ENCODE data around the gene SPAM1.
"Not testable (repeated sequence)": the region's sequence is repeated elsewhere in the genome, so short reads cannot be mapped to it uniquely, and the experiment has no call there.

The SPAM1 gene, protein sequence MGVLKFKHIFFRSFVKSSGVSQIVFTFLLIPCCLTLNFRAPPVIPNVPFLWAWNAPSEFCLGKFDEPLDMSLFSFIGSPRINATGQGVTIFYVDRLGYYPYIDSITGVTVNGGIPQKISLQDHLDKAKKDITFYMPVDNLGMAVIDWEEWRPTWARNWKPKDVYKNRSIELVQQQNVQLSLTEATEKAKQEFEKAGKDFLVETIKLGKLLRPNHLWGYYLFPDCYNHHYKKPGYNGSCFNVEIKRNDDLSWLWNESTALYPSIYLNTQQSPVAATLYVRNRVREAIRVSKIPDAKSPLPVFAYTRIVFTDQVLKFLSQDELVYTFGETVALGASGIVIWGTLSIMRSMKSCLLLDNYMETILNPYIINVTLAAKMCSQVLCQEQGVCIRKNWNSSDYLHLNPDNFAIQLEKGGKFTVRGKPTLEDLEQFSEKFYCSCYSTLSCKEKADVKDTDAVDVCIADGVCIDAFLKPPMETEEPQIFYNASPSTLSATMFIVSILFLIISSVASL

DNA sequence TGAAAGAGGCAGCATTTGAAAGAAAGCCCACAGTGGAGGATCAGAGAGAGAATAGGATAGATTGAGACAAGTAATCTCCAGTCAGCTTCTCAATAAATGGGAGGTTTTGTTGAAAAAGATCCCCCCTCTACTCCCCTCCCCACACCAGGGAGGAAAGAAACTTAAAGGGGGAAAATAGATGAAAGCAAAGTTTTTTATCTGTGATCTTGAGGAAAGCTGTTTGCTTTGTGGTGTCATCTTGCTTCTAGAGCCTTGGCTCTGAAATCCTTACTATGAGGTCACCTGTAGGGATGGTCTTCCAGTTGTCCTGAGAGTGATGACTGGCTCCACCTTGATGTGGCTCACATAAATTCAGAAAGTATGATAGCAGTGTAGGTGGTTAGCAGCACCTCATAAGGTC is at the start of gene SPAM1:
Gene SPAM1, plus strand, starts transcription at position 301 of the 400 bp plus-strand sequence. CDS start 28,330 bp downstream, outside the sequence.
- no peak for DNase-seq (ENCODE audit: low read depth in 2 of 2)

DNA sequence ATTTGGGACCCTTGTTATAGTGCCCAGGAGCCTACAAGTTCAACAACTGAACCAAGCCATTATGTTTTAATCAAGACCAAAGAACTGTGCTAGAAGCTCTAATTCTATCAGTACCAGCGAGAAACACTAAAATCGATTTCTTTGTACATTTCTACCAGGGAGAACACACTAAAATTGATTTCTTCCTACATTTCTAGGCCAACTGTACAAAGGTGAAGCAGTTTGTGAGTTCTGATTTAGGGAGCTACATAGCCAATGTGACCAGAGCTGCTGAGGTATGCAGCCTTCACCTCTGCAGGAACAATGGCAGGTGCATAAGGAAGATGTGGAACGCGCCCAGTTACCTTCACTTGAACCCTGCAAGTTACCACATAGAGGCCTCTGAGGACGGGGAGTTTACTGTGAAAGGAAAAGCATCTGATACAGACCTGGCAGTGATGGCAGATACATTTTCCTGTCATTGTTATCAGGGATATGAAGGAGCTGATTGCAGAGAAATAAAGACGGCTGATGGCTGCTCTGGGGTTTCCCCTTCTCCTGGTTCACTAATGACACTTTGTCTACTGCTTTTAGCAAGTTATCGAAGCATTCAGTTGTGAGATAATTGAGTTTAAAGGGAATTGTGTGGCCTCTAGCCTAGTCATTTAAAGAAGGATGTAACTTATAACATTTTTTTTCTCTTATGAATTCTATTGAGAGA is 48.3 kb upstream of the SPAM1 start:
- no peak for DNase-seq (ENCODE audit: low read depth in 2 of 2)

DNA sequence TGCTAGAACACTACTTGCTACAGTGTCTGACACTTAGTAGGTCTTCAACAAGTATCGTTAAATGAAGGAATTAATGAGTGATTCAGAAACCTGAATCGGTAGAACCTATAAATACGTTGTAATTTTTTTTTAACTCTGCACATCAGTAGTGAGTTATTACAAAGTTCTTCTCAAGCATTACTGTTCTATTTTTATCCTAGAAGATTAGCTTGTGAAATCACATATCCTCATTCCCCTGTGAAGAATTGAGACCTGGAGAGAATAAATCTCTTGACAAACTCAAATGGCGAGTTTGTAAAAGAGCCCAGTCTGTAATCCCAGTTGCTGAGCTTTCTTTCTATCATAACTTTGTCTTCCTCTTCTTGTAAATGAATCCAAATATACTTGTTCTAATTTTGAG is 45.4 kb upstream of the SPAM1 start:
- DNase-seq (ENCODE audit: low read depth in 2 of 2), result no peak

DNA sequence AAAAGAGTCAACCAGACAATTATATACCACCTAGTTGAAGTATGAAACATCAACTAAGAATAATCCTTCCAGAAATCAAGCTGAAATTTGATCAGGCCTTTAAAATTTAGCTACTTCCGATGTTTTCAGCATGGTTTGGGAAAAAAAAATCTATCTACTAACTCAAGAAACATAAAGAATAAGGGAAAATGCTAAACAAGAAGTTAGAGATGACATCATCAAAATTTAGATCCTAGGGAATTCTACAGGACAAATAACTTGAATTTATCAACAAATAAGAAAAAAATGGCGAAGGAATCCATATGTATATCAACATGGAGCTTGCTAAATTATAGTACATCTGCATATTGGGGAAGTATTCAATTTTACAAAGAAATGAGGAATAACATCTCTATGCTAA is 43.7 kb upstream of the SPAM1 start:
- DNase-seq (ENCODE audit: low read depth in 2 of 2), result no peak

DNA sequence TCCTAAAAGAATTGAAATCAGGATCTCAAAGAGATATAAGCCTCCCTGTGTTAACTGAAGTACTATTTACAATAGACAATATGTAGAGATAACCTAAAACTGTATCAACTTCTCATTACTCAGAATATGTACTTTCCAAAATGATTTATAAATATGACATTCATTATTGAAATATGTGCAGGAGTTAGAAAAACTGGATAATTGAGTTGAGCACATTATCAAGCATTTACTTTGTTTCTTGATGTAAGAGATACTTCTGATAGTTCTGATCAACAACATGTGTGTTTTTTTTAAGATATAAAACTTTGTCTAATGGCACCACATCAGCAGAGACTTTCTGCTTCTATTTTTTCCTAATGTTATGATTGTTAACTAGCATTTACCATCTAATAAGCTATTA is 41.9 kb upstream of the SPAM1 start:
- DNase-seq (ENCODE audit: low read depth in 2 of 2), result no peak

DNA sequence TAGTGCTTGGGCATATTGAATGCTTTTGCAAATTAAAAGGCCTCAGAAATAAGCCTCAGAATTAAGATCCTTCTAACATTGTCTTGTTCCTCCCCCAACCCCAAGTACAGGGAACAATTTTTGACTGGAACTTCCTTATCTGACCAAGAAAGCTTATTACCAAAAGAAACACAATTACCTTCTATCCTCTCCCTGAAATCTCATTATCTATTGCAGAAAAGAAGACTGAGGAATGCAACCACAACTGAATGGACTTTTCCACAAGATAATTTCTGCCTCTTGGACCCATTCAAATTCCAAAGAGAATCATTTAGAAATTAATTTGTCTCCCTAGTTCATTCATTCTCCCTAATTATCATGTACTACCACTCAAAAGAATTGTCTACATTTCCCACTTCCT is 36.8 kb upstream of the SPAM1 start:
- no peak for DNase-seq (ENCODE audit: low read depth in 2 of 2)

DNA sequence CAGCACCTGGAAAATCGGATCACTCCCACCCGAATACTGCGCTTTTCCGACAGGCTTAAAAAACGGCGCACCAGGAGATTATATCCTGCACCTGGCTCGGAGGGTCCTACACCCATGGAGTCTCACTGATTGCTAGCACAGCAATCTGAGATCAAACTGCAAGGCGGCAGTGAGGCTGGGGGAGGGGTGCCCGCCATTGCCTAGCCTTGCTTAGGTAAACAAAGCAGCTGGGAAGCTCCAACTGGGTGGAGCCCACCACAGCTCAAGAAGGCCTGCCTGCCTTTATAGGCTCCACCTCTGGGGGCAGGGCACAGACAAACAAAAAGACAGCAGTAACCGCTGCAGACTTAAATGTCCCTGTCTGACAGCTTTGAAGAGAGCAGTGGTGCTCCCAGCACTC is 30.3 kb upstream of the SPAM1 start:
- not testable (repeated sequence) for DNase-seq (ENCODE audit: low read depth in 2 of 2)

DNA sequence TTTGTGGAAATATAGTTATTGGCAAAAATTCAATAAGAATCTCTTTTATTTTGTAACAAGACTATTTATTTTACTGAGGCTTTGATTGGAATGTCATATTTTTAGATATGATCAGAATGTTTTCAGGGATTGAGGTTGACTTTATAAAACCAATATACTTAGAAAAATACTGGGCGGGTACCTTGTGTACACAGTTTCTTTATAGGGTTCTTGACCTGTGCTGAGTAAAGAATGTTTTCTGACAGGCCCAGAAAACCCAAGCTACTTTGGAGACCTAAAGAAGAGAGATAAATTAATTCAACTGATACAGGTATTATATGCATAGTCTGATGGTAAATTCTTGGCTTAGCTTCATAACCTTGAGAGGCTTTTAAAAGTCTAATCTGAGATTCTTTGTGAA is 23.9 kb upstream of the SPAM1 start:
- DNase-seq (ENCODE audit: low read depth in 2 of 2), result no peak

DNA sequence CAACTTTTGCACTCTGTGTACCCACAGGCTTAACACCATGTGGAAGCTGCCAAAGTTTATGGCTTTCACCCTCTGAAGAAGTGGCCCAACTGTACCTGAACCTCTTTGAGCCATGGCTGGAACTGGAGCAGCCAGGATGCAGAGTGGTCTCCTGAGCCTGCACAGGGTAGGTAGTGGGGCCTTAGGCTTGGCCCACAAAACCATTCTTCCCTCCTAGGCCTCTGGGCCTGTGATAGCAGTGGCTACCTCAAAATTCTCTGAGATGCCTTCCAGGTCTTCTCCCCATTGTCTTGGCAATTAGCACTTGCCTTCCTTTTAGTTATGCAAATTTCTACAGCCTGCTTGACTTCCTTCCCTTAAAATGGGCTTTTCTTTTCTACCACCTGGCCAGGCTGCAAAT is 19.3 kb upstream of the SPAM1 start:
- no peak for DNase-seq (ENCODE audit: low read depth in 2 of 2)

DNA sequence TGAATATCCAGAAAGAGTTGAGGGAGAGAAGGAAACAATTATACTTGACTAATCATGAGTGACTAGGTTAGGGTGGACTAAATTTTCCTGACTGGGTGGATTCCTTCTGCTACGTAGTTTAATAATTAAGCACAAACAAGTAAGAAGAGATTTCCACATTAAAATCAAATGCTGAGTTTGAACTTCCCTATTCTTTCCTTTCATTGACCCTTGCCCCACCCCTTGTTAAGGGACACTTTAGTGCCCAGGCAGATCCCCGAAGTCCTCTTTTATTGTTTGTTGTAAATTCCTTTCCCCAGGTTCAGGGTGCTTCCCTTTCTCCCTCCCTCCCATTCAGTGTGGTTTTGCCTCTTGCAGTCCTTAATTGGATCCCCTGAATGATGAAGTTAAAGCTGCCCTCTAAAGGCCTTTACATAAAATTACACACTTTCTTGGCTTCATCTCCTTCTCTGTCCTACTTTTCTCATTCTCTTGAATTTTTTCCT is 8.8 kb upstream of the SPAM1 start:
- DNase-seq (ENCODE audit: low read depth in 2 of 2), result no peak

DNA sequence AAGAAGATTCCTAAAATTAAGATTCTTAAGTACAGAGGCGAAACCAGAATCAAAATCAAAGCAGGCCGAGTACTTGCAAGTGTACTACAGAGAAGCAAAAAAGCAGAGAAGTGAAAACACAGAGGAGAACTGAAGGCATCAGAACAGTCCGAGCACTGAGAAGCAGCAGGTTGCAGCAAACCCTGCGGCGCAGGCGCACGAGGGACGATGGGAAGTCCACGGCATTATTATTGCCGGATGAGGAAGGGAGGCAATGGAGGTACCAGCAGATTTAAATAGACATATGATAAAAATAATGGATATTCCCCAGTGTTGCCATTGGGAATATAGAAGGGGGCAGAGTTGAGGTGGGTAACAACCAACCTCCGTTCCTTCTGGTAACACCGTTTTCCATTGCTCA is 7.2 kb upstream of the SPAM1 start:
- DNase-seq (ENCODE audit: low read depth in 2 of 2), result no peak

DNA sequence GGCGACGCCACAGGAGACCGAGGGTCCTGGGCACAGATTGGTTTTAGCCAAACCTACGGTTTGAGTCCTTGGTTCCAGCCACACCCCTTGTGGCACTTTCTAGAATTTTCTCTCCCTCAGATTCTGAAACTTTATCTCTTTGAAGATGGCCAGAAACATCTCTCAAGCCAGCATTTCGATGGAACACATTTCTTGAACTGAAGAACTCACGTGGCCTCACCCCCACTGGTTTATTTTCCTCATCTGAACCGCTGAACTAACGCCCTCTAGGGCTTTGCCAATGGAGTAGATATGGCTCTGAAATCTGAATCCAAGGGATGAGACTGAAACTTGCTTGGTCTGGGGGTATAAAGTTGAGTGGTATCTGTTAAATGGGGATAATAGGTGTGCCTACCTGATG is 6.7 kb upstream of the SPAM1 start:
- DNase-seq (ENCODE audit: low read depth in 2 of 2), result no peak

DNA sequence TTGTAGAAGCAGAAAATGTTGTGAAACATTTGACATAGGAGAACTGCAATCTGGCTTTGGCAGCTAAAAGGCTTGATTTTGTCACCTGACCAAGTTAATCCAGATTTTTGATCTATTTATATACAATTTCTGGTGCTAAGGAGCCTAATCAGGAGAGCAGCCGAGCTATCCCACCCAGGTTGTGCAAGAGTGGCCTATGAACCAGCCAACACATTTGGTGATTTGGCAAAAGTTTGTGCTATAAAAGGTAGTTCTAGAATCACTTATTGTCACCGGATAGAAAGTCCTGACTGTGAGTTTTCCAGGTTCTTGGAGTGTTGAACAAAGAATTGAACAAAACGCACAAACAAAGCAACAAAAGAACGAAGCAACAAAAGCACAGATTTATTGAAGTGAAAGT is 1.4 kb upstream of the SPAM1 start:
- no peak for DNase-seq (ENCODE audit: low read depth in 2 of 2)

DNA sequence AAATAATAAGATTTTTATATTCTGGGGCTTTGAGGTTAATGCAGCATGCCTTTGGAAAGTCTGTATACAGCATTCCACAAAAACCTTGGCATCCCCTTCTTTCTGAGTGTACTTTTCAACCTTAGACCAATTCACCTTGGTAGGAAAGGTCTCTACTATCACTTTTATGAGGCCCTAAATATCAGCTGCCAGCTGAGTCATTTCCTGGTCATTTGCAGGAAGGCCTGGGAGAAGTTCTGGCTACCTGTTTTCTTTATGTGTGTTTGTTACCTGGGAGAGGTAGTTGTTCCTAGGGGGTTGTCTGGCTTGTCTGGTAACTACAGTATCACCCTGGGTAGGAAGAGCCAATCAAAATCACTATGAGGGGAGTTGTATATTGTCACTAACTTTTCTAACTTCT is 4.1 kb downstream of the SPAM1 start:
- no peak for DNase-seq (ENCODE audit: low read depth in 2 of 2)

DNA sequence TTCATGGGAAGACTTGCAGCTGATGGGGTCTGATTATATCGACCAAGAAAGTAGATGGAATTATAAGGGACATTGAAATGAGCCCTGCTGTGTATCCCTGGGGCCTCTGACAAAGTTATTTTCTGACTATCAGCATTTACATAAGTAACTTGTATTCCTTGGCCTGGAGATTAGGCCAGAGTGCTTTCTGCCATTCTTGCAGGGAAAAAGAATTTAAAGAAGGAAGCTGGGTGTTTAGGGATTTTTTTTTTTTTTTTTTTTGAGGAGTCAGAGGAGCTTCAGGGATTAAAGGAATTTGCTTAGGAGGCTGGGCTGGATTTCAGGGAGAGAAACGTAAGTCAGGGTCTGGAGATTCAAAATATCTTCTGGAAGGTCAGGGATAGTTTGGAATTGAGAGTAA is 4.6 kb downstream of the SPAM1 start:
- DNase-seq (ENCODE audit: low read depth in 2 of 2), result no peak

DNA sequence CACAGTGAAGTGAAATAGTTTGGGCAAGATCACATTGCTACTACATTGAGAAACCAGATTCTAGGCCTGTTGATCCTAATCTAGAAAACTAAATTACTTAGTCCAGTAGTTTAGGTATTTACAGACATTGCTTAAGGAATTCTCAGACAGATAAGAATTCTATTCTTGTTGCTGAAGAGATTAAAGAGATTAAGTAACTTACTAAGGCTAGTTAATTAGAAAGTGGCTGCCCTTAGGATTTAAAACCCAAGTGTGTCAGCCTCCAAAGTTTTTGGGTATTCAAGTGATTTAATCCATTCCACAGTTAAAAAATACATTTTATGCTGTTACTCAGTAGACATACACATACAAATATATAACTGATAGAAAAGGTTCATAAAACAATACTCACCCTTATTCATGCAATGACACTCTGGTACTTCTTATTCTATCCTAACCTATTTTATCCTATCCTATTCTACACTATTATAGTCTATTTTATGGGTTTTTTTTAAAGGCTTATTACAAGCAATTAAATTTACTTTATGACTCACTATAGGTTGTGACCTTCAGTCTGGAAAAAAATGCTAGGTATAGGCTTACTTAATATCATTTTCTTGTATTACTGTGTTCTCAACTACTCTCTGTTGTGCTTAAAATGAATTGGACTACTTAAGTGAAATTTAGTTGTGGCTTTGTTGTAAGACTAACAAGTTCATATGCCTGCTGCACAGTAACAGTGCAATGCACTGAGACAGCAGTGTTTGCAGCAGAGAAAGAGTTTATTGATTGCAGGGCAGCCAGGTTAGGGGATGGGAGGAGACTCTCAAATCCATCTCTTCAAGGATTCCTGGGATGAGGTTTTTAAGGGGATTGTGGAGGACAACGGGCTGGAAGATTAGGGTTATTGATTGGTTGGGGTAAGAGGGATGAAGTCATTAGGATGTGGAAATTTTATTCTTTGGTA is 10.7 kb downstream of the SPAM1 start:
- no peak for DNase-seq (ENCODE audit: low read depth in 2 of 2)

DNA sequence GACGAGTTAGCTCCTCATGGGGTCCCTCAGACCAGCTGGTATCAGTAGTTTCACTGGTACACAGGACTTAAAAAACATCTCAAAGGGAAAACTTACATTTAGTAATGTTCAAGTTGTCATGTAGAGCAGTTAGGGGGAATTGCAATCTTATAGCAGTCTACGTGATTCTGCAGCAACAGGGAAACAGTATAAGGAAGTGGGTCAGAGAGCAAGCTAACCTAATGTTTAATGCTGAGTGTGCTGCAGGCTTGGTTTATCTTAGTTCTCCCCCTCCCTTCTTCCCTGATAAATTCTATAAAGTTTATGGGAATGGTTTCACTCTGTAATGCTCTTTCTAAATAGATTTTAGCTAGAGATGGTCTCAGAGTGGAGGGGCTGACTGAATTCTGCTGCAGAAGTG is 11.3 kb downstream of the SPAM1 start:
- DNase-seq (ENCODE audit: low read depth in 2 of 2), result no peak

DNA sequence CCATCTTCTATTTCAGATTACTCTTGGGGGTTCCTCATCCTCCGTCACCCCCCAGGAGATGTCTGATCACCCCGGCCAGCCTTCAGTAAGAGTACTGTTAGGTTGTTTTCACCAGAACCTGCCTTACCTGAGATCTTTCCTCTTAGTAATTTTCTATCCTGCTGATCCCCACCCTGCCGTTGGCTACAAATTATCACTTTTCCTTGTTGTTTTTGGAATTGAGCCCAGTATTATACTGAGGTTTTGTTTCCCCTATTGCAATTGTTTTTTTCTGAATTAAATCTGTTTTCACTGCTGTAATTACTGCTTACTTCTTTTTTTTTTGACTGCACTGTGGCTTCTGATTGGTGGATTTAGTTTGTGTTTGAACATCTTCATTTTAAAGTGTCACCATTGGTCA is 14.7 kb downstream of the SPAM1 start:
- DNase-seq (ENCODE audit: low read depth in 2 of 2), result no peak

DNA sequence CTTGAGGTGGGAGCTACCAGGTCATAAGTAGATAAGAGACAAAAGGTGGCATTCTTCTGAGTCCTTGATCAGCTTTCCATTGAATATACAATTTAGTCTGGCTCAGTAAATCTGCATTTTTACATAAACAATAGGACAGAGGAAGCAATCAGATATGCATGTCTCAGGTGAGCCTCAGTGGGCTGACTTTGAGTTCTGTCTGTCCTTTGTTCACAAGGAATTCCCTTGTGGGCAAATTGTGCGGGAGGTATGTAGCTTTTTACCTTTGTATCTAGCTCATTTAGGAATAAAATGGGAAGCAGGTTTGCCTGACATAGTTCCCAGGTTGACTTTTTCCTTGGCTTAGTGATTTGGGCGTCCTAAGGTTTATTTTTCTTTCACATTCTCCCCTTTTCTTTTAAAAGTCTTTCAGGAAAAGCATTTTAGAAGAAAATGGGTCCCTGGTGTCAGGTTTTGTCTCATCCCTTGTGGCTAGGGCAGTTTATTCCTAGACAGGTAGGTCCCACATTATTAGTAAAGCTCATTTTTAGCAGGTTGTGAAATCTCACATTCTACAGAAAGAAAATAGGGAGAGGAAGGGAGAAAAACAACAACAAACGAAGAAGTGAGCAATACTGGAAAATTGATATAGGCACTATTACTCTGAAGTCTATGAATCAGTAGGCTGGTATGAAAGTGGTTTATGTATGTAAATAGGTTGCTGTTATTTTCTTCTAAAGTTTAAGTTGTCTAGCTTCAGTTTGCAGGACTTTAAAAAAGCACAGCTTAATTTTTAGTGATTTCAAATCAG is 16.5 kb downstream of the SPAM1 start:
- no peak for DNase-seq (ENCODE audit: low read depth in 2 of 2)

DNA sequence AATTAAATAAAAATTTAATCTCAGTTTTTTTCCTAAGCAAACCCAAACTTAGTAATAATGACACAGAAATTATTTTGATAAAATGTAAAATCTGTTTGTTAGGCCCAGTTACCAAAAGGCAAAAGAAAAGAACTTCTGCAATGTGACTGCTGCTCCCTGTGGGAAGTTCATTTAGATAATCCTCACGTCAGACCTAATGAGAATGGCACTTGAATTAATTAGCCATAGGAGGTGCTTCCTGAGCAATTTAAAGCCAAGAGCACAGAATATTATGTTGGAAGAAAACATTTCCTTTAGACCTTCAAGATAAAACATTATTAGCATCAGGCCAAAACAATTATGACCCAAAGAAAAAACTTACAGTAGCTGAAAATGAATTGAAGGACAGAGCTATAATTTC is 19.4 kb downstream of the SPAM1 start:
- DNase-seq (ENCODE audit: low read depth in 2 of 2), result no peak

DNA sequence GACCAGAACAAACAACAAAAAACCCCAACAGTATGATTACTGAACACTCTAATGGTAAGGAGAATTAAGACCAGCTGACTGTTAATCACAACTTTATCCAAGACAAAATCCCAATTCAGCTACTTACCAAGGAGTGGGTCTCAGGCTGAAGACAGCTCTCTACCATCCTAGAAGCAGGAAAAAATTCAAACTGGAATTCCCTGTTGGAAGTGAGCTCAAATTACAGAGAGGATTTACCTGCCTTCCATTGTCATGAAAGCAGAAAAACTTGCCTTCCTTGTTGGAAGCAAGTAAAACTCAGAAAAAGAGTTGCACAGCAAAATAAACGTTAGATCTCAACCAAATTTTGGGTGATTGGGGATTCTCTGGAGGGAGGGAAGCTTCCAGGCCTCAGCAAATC is 20.9 kb downstream of the SPAM1 start:
- DNase-seq (ENCODE audit: low read depth in 2 of 2), result no peak
